A549 (cell line): ENCODE measurements around the gene AXDND1. TPM values are rescaled to one million over a fixed set of nuclear protein-coding genes. Genes with fewer than 3 reads are reported as not detected.
A peak's percentile ranks its signal among the peaks of the same experiment; 100 is the strongest.

Experiments used
- ATAC-seq, 2 experiments: fragments of 200-7000 bp in 1 of 2; fragments of >200 bp in 1 of 2; cut with Nextera tagmentation in 1 of 2; cut with Tn5 transposase in 1 of 2; 3 replicates each; pipeline versions ENCODE4 v1.8.0 to v1.9.1; 2018 to 2020; ENCODE audit warnings: mild to moderate bottlenecking in 1 of 2, moderate library complexity in 1 of 2
- CTCF ChIA-PET: fragments of 300-600 bp; sonication (Branson Sonifier 250); formaldehyde crosslinking; extraction: SDS; loops from one replicate; lab custom pipeline; 2021; ENCODE audit warnings: antibody characterized with exemption, inconsistent platforms; lab: Yijun Ruan, JAX
- POLR2A ChIA-PET: fragments of 350-600 bp; formaldehyde crosslinking; extraction: SDS; loops from one replicate; lab custom pipeline; 2021; ENCODE audit warnings: antibody characterized with exemption, inconsistent platforms; lab: Yijun Ruan, JAX
- DNase-seq, 2 experiments: peaks; one replicate each; pipeline versions ENCODE4 v3.0.0 to v3.0.0-alpha.2; 2011 to 2016; ENCODE audit warnings: low read depth in 1 of 2, low spot score in 1 of 2
- FAIRE-seq: peaks from 2 replicates; lab custom pipeline; 2011; peaks lifted over from hg19 to GRCh38; lab: Jason Lieb, UNC
- H3K27ac ChIP-seq, 2 experiments: fragments of >200 bp; sonication (Bioruptor Twin); formaldehyde crosslinking; 3 replicates each; pipeline ENCODE4 v1.5.1; 2016 to 2017
- H3K4me1 ChIP-seq: fragments of >200 bp; sonication (Bioruptor Twin); formaldehyde crosslinking; 3 replicates; pipeline ENCODE4 v1.6.1; 2016
- H3K4me2 ChIP-seq: fragments of >200 bp; sonication (Bioruptor Twin); formaldehyde crosslinking; 3 replicates; pipeline ENCODE4 v1.6.1; 2016
- H3K4me3 ChIP-seq: fragments of >200 bp; sonication (Bioruptor Twin); formaldehyde crosslinking; 3 replicates; pipeline ENCODE4 v1.5.1; 2016
- H3K9me3 ChIP-seq: fragments of >200 bp; sonication (Bioruptor Twin); formaldehyde crosslinking; 3 replicates; pipeline ENCODE4 v1.6.1; 2016
- CBX2 ChIP-seq: fragments of 200-600 bp; sonication (generic); IDR thresholded peaks from 2 replicates; pipeline ENCODE4 v1.6.1; 2016; ENCODE audit warnings: low read depth, mild to moderate bottlenecking, borderline replicate concordance
- CBX8 ChIP-seq: fragments of 200-600 bp; sonication (generic); IDR thresholded peaks from 2 replicates; pipeline ENCODE4 v1.6.1; 2016
- CEBPB ChIP-seq, 2 experiments: fragments of >200 bp in 1 of 2; sonication (Bioruptor Twin) in 1 of 2; formaldehyde crosslinking in 1 of 2; IDR thresholded peaks; 2 replicates each; pipeline ENCODE4 v1.6.1; 2012 to 2016
- CHD2 ChIP-seq: fragments of 150-350 bp; IDR thresholded peaks from 2 replicates; pipeline ENCODE4 v1.6.1; 2014; ENCODE audit warnings: low read length; ENCODE audit not compliant: partially characterized antibody
- EHF ChIP-seq: fragments of 250-450 bp; sonication (Bioruptor Pico); IDR thresholded peaks from 2 replicates; pipeline ENCODE4 v1.5.0; 2020; ENCODE audit warnings: mild to moderate bottlenecking
- ESRRA ChIP-seq: fragments of 150-350 bp; IDR thresholded peaks from 2 replicates; pipeline ENCODE4 v1.6.1; 2014; ENCODE audit warnings: mild to moderate bottlenecking, low read length, borderline replicate concordance
- FOSL2 ChIP-seq, 2 experiments: fragments of 450-650 bp in 1 of 2; fragments of >200 bp in 1 of 2; sonication (Bioruptor Twin) in 1 of 2; formaldehyde crosslinking; IDR thresholded peaks; 2 replicates each; pipeline versions ENCODE4 v1.5.0 to v1.6.1; 2016 to 2020; ENCODE audit warnings: mild to moderate bottlenecking in 1 of 2, moderate library complexity in 1 of 2
- HOXA7 ChIP-seq: fragments of 250-450 bp; sonication (Bioruptor Pico); IDR thresholded peaks from 2 replicates; pipeline ENCODE4 v1.5.0; 2020; ENCODE audit warnings: mild to moderate bottlenecking, moderate library complexity
- JUN ChIP-seq, 2 experiments: fragments of >200 bp; sonication (Bioruptor Twin); formaldehyde crosslinking; IDR thresholded peaks; 2 replicates in 1 of 2; 3 replicates in 1 of 2; pipeline ENCODE4 v1.6.1; 2016 to 2017
- KDM1A ChIP-seq: fragments of 200-600 bp; sonication (generic); IDR thresholded peaks from 2 replicates; pipeline ENCODE4 v1.6.1; 2016; ENCODE audit warnings: low read depth, mild to moderate bottlenecking
- KDM5A ChIP-seq: fragments of 200-600 bp; sonication (generic); IDR thresholded peaks from 2 replicates; pipeline ENCODE4 v1.6.1; 2016; ENCODE audit warnings: antibody characterized with exemption, mild to moderate bottlenecking
- MAFK ChIP-seq: fragments of 450-650 bp; IDR thresholded peaks from 2 replicates; pipeline ENCODE4 v1.6.1; 2014; ENCODE audit not compliant: partially characterized antibody
- NFE2L2 ChIP-seq: fragments of 150-350 bp; conservative IDR thresholded peaks from 2 replicates; pipeline ENCODE4 v1.6.1; 2014; ENCODE audit warnings: low read length
- PHF8 ChIP-seq: fragments of 200-600 bp; sonication (generic); IDR thresholded peaks from 2 replicates; pipeline ENCODE4 v1.6.1; 2016; ENCODE audit warnings: low read depth, mild to moderate bottlenecking, antibody characterized with exemption, moderate library complexity, borderline replicate concordance
- POLR2AphosphoS2 ChIP-seq: conservative IDR thresholded peaks from 2 replicates; pipeline ENCODE4 v1.6.1; 2012; ENCODE audit warnings: low read length, improper control_type of control experiment, inconsistent platforms
- RAD21 ChIP-seq, 2 experiments: fragments of >200 bp in 1 of 2; sonication (Bioruptor Twin) in 1 of 2; formaldehyde crosslinking in 1 of 2; IDR thresholded peaks in 1 of 2; conservative IDR thresholded peaks in 1 of 2; 2 replicates in 1 of 2; 3 replicates in 1 of 2; pipeline ENCODE4 v1.6.1; 2012 to 2018; ENCODE audit warnings: inconsistent platforms in 1 of 2
- RNF2 ChIP-seq: fragments of 200-600 bp; sonication (generic); IDR thresholded peaks from 2 replicates; pipeline ENCODE4 v1.6.1; 2016; ENCODE audit warnings: low read depth, mild to moderate bottlenecking, antibody characterized with exemption, moderate library complexity, borderline replicate concordance
- SREBF2 ChIP-seq: fragments of 450-650 bp; IDR thresholded peaks from 2 replicates; pipeline ENCODE4 v1.6.1; 2014; ENCODE audit warnings: mild to moderate bottlenecking, moderate library complexity
- TFCP2L1 ChIP-seq: fragments of 250-450 bp; sonication (Bioruptor Pico); IDR thresholded peaks from 2 replicates; pipeline ENCODE4 v1.5.0; 2021; ENCODE audit warnings: mild to moderate bottlenecking
- ZC3H11A ChIP-seq: fragments of 450-650 bp; IDR thresholded peaks from 2 replicates; pipeline ENCODE4 v1.6.1; 2014; ENCODE audit warnings: antibody characterized with exemption, mild to moderate bottlenecking
- ZNF302 ChIP-seq: fragments of 250-450 bp; sonication (Bioruptor Pico); IDR thresholded peaks from 2 replicates; pipeline ENCODE4 v1.9.0; 2021; ENCODE audit warnings: inconsistent platforms, mild to moderate bottlenecking, moderate library complexity
- whole genome bisulfite sequencing: methylation state at CpG from one replicate; pipeline ENCODE4 v1.1.6; 2017; ENCODE audit errors: missing lambda C conversion rate; 5-methylcytosine and 5-hydroxymethylcytosine counted together
- polyA plus RNA-seq, 4 experiments: library from polyadenylated mRNA; depleted of rRNA in 3 of 4; stranded (reverse); fragments of >200 nt; fragmentation: RNase III in 1 of 4; extraction: RNeasy Plus Mini Kit Qiagen cat#74134 plus additional on column Dnase treatment in 1 of 4; gene quantifications; 2 replicates in 3 of 4; 3 replicates in 1 of 4; pipeline ENCODE4 v1.2.3, GENCODE V29; 2011 to 2017
- TF ChIP-seq, protein P1 (sequence below): fragments of 250-450 bp; sonication (Bioruptor Pico); IDR thresholded peaks from 2 replicates; pipeline ENCODE4 v1.5.0; 2021; ENCODE audit warnings: mild to moderate bottlenecking, moderate library complexity, borderline replicate concordance
- TF ChIP-seq, protein P2 (sequence below): fragments of >200 bp; sonication (Bioruptor Twin); formaldehyde crosslinking; IDR thresholded peaks from 2 replicates; pipeline ENCODE4 v1.6.1; 2016
- TF ChIP-seq, protein P3 (sequence below): fragments of 200-600 bp; sonication (generic); IDR thresholded peaks from 2 replicates; pipeline ENCODE4 v1.6.1; 2016; ENCODE audit warnings: antibody characterized with exemption, mild to moderate bottlenecking, moderate library complexity
- TF ChIP-seq, protein P4 (sequence below): fragments of 150-350 bp; IDR thresholded peaks from 2 replicates; pipeline ENCODE4 v1.6.1; 2014; ENCODE audit warnings: low read depth, mild to moderate bottlenecking, low read length
- TF ChIP-seq, protein P5 (sequence below): IDR thresholded peaks from 2 replicates; pipeline ENCODE4 v1.6.1; 2012
- TF ChIP-seq, protein P6 (sequence below): fragments of 250-450 bp; sonication (Bioruptor Pico); IDR thresholded peaks from 2 replicates; pipeline ENCODE4 v1.5.0; 2020; ENCODE audit warnings: low read depth, mild to moderate bottlenecking, moderate library complexity

The AXDND1 gene
- polyA plus RNA-seq, 2 of the 4 experiments (the other 2 are of a cell fraction), result 0.30 to 0.71 TPM

DNA sequence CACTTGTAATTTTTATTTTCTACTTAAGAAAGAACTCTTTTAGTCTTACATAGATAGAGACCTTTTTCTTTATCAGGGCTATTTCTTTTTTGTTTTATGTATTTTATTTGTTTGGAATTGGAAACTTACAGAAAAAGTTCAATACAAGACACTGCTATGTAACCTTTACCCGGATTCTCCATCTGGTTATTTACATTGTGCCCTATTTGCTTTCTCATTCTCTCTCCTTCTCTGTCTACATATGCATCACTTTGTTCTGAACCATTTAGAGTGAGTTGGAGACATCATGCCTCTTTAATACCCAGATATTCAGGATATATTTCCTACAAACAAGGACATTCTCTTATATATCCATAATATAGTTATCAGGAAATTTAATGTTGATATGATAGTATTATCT is 18.3 kb downstream of the AXDND1 start:
- no peak for DNase-seq
- H3K4me3 ChIP-seq, result no peak overlapping the region
- H3K9me3 ChIP-seq, result no peaks in the 10 kb centered on the region
- WGBS, result 10% methylated on average over 1 of the region's 1 CpG
- CTCF ChIA-PET, result no interaction called here
- peaks cover 5% of the 10 kb centered on the region; the same call in 1 of the 3 replicates for H3K4me1 ChIP-seq
- POLR2A ChIA-PET, result no interaction called here
- TF ChIP-seq NFE2L2 (no peak), CBX8 (no peak), POLR2AphosphoS2 (no peak)
- FAIRE-seq, result no peak
- no peak overlapping the region for H3K4me2 ChIP-seq
- ATAC-seq, result peak in 1 of 2 experiments; percentile 46; a peak in 1 of 6 replicates
- H3K27ac ChIP-seq, result no peak overlapping the region

DNA sequence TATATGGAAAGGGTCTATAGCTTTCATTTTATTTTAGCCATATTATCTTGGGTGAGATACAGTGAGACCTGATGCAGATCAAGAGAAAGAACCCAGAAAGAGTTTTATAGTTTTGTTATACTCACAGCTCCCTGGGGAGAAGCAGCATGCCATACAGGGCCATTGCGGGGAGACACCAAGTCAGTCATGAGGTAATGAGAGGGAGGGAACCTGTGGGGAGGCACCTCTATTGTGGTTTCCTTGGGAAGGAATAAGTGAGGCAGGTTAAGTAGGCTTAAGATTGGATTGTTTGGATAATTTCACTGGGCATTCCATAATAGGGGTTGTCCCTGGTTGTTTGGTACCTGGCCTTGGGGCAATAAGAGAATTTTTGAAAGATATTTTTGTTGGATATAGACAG is 19.7 kb downstream of the AXDND1 start:
- WGBS, result 96% methylated on average over 1 of the region's 1 CpG
- TF ChIP-seq PHF8 (no peak), KDM1A (no peak), ZNF302 (CRISPR knock-in tag) (no peak), POLR2AphosphoS2 (no peak), CHD2 (no peak), JUN (IDR thresholded peaks at IDR 0.05) (no peak)
- TF ChIP-seq, protein P1, sequence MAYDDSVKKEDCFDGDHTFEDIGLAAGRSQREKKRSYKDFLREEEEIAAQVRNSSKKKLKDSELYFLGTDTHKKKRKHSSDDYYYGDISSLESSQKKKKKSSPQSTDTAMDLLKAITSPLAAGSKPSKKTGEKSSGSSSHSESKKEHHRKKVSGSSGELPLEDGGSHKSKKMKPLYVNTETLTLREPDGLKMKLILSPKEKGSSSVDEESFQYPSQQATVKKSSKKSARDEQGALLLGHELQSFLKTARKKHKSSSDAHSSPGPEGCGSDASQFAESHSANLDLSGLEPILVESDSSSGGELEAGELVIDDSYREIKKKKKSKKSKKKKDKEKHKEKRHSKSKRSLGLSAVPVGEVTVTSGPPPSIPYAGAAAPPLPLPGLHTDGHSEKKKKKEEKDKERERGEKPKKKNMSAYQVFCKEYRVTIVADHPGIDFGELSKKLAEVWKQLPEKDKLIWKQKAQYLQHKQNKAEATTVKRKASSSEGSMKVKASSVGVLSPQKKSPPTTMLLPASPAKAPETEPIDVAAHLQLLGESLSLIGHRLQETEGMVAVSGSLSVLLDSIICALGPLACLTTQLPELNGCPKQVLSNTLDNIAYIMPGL (CRISPR knock-in tag), result no peak
- TF ChIP-seq, protein P2, sequence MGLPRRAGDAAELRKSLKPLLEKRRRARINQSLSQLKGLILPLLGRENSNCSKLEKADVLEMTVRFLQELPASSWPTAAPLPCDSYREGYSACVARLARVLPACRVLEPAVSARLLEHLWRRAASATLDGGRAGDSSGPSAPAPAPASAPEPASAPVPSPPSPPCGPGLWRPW, result no peak
- H3K27ac ChIP-seq, result no peak overlapping the region
- no peak for ATAC-seq
- DNase-seq, result no peak
- CTCF ChIA-PET, result interaction anchor here (1.3 kb wide), 1 partner anchor 15 kb away, joined by 3 read pairs; no protein-coding TSS in a partner anchor
- peaks cover 5% of the 10 kb centered on the region; the same call in 1 of the 3 replicates for H3K4me1 ChIP-seq
- no peak for FAIRE-seq
- POLR2A ChIA-PET, result no interaction called here
- no peak overlapping the region for H3K4me2 ChIP-seq
- no peak overlapping the region for H3K4me3 ChIP-seq
- no peaks in the 10 kb centered on the region for H3K9me3 ChIP-seq

DNA sequence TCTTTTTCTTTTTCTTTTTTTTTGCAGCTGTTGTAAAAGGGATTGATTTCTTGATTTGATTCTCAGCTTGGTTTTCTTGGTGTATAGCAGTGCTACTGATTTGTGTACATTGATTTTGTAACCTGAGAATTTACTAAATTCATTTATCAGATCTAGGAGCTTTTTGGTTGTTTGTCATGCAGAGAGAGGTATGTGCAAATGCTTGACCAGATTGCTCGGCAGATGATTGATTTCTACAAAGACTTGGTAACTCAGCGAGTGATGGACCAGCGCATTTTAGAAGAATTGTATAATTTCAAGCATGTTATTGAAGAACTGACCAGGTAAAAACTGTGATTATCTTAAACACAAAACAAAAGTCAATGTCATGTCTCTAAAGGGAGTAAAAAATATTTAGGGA is 27.9 kb downstream of the AXDND1 start:
- WGBS, result 71% methylated on average over 3 of the region's 3 CpGs
- Histone ChIP-seq H3K27ac (no peak overlapping the region), H3K4me3 (no peak overlapping the region), H3K4me1 (no peaks in the 10 kb centered on the region), H3K4me2 (no peak overlapping the region), H3K9me3 (peaks cover 22% of the 10 kb centered on the region; the same call in 1 of the 3 replicates)
- ATAC-seq, result no peak
- POLR2A ChIA-PET, result no interaction called here
- CTCF ChIA-PET, result no interaction called here
- no peak for FAIRE-seq
- no peak for DNase-seq
- TF ChIP-seq HOXA7 (CRISPR knock-in tag), result no peak
- TF ChIP-seq CEBPB (IDR thresholded peaks at IDR 0.05), result no peak
- TF ChIP-seq, protein P3, sequence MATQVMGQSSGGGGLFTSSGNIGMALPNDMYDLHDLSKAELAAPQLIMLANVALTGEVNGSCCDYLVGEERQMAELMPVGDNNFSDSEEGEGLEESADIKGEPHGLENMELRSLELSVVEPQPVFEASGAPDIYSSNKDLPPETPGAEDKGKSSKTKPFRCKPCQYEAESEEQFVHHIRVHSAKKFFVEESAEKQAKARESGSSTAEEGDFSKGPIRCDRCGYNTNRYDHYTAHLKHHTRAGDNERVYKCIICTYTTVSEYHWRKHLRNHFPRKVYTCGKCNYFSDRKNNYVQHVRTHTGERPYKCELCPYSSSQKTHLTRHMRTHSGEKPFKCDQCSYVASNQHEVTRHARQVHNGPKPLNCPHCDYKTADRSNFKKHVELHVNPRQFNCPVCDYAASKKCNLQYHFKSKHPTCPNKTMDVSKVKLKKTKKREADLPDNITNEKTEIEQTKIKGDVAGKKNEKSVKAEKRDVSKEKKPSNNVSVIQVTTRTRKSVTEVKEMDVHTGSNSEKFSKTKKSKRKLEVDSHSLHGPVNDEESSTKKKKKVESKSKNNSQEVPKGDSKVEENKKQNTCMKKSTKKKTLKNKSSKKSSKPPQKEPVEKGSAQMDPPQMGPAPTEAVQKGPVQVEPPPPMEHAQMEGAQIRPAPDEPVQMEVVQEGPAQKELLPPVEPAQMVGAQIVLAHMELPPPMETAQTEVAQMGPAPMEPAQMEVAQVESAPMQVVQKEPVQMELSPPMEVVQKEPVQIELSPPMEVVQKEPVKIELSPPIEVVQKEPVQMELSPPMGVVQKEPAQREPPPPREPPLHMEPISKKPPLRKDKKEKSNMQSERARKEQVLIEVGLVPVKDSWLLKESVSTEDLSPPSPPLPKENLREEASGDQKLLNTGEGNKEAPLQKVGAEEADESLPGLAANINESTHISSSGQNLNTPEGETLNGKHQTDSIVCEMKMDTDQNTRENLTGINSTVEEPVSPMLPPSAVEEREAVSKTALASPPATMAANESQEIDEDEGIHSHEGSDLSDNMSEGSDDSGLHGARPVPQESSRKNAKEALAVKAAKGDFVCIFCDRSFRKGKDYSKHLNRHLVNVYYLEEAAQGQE, result no peak
- no peak for TF ChIP-seq CHD2
- no peak for TF ChIP-seq MAFK
- no peak for TF ChIP-seq KDM5A
- TF ChIP-seq EHF (CRISPR knock-in tag), result no peak
- no peak for TF ChIP-seq SREBF2
- TF ChIP-seq, protein P4, sequence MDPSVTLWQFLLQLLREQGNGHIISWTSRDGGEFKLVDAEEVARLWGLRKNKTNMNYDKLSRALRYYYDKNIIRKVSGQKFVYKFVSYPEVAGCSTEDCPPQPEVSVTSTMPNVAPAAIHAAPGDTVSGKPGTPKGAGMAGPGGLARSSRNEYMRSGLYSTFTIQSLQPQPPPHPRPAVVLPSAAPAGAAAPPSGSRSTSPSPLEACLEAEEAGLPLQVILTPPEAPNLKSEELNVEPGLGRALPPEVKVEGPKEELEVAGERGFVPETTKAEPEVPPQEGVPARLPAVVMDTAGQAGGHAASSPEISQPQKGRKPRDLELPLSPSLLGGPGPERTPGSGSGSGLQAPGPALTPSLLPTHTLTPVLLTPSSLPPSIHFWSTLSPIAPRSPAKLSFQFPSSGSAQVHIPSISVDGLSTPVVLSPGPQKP, result no peak
- no peak for TF ChIP-seq RNF2
- TF ChIP-seq, protein P5, sequence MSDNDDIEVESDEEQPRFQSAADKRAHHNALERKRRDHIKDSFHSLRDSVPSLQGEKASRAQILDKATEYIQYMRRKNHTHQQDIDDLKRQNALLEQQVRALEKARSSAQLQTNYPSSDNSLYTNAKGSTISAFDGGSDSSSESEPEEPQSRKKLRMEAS, result no peak
- TF ChIP-seq, protein P6, sequence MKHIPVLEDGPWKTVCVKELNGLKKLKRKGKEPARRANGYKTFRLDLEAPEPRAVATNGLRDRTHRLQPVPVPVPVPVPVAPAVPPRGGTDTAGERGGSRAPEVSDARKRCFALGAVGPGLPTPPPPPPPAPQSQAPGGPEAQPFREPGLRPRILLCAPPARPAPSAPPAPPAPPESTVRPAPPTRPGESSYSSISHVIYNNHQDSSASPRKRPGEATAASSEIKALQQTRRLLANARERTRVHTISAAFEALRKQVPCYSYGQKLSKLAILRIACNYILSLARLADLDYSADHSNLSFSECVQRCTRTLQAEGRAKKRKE, result no peak
- no peak for TF ChIP-seq ESRRA
- TF ChIP-seq ZC3H11A, result no peak
- TF ChIP-seq RAD21 (conservative IDR thresholded peaks at IDR 0.05 in 1 of 2, IDR thresholded peaks at IDR 0.05 in 1 of 2), result no peak
- TF ChIP-seq CBX2, result no peak
- no peak for TF ChIP-seq FOSL2 (IDR thresholded peaks at IDR 0.05)
- TF ChIP-seq FOSL2 (CRISPR knock-in tag; IDR thresholded peaks at IDR 0.05), result no peak
- no peak for TF ChIP-seq TFCP2L1
- TF ChIP-seq JUN (IDR thresholded peaks at IDR 0.05), result no peak
